HG03280 (cell line): ENCODE data around the gene TYSND1.
"Not testable (repeated sequence)": the region's sequence is repeated elsewhere in the genome, so short reads cannot be mapped to it uniquely, and the experiment has no call there.

ENCODE experiments used
- ATAC-seq: cut with Tn5 transposase; IDR thresholded peaks from one replicate; pipeline ENCODE4 v1.9.1; 2021; ENCODE audit warnings: mild to moderate bottlenecking, moderate library complexity; ENCODE audit not compliant: unreplicated experiment

TYSND1 gene

GRCh38 chr10:70135046-70135445 lies 11.5 kb downstream of the TYSND1 start:
- no peak for ATAC-seq

- peak; percentile 86 for ATAC-seq
Measured at GRCh38 chr10:70132098-70133029, 14.1 kb downstream of the TYSND1 start, which contains the start of gene AIFM2. Gene AIFM2 (minus strand): TSS chr10:70132825. CDS start chr10:70124084, 8,741 bp downstream.

- ATAC-seq = no peak
Measured at GRCh38 chr10:70131560-70131937, 15.0 kb downstream of the TYSND1 start.

- no peak for ATAC-seq
Measured at GRCh38 chr10:70130878-70131559, 15.5 kb downstream of the TYSND1 start.

GRCh38 chr10:70126700-70127395 lies 19.7 kb downstream of the TYSND1 start:
- no peak for ATAC-seq

GRCh38 chr10:70125918-70126552 lies 20.5 kb downstream of the TYSND1 start:
- no peak for ATAC-seq

- no peak for ATAC-seq
Measured at GRCh38 chr10:70124918-70125317, 21.6 kb downstream of the TYSND1 start.

- no peak for ATAC-seq
Measured at GRCh38 chr10:70124415-70124814, 22.1 kb downstream of the TYSND1 start.

GRCh38 chr10:70123817-70124216 lies 22.7 kb downstream of the TYSND1 start:
- no peak for ATAC-seq

GRCh38 chr10:70123166-70123565 lies 23.3 kb downstream of the TYSND1 start:
- not testable (repeated sequence) for ATAC-seq

GRCh38 chr10:70122742-70123141 lies 23.8 kb downstream of the TYSND1 start:
- no peak for ATAC-seq

- no peak for ATAC-seq
Measured at GRCh38 chr10:70121281-70121949, 25.1 kb downstream of the TYSND1 start.

- no peak for ATAC-seq
Measured at GRCh38 chr10:70120417-70120816, 26.1 kb downstream of the TYSND1 start.

GRCh38 chr10:70119623-70120022 lies 26.9 kb downstream of the TYSND1 start:
- no peak for ATAC-seq

GRCh38 chr10:70119197-70119596 lies 27.3 kb downstream of the TYSND1 start:
- no peak for ATAC-seq

GRCh38 chr10:70118196-70118595 lies 28.3 kb downstream of the TYSND1 start:
- no peak for ATAC-seq

GRCh38 chr10:70117646-70118045 lies 28.9 kb downstream of the TYSND1 start:
- no peak for ATAC-seq

GRCh38 chr10:70115948-70116682 lies 30.4 kb downstream of the TYSND1 start:
- ATAC-seq = no peak

GRCh38 chr10:70114902-70115301 lies 31.6 kb downstream of the TYSND1 start:
- ATAC-seq = no peak

GRCh38 chr10:70112071-70112470 lies 34.4 kb downstream of the TYSND1 start:
- ATAC-seq = no peak
